ENCODE data around the gene FAM83E. TPM values are rescaled to one million over a fixed set of nuclear protein-coding genes. Genes with fewer than 3 reads are reported as not detected.
"Not testable (repeated sequence)": the region's sequence is repeated elsewhere in the genome, so short reads cannot be mapped to it uniquely, and the experiment has no call there.

The FAM83E gene
- total RNA-seq, 1 donor from 2014 or later: 21.9 TPM

DNA sequence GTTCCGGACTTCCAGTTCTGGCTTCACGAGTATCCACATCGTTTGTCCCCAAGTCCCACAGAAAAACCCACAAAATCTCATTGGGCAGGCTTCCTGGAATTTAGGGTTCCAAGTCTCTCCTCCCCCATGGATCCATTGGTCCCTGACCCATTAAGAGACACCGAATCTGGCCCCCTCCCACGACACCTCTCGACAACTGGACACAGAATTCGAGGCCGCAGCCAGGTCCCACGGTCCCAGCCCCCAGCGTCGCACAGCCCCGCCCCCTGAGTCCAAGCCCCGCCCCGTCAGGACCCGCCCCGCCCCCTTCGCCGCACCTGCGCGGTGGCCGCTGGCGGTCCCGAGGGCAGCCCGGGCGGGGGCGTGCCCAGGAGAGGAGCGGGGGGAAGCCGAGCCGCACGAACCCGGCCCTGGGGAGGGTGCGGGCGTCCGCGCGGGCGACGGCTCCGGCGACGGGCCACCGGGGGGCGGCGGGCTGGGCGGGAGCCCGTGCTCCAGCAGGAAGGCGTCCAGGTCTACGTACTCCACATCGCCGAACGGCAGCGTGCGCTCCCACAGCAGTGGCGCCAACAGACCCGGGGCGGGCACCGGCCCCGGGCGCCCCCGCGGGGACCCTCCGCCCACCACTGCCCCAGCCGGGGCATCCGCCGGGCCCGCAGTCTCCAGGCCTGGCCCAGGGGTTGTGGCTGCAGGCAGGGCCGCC, 20.5 kb upstream of the FAM83E start:
- peaks cover 4% of the 10 kb centered on the region for H3K36me3 ChIP-seq (ENCODE audit: control insufficient read depth, insufficient read depth, low read length)
- H3K27me3 ChIP-seq (ENCODE audit: control insufficient read depth, insufficient read depth, low read length): no peaks in the 10 kb centered on the region
- FAIRE-seq: no peak
- no peak for TF ChIP-seq CTCF (IDR thresholded peaks at IDR 0.05; ENCODE audit: insufficient read depth, low read length, severe bottlenecking)
- DNase-seq (ENCODE audit: low read depth): no peak
- peak overlapping the region; percentile 58 for H3K4me3 ChIP-seq (ENCODE audit: low read depth, low read length)

GRCh38 chr19:48634424-48635262, 19.8 kb upstream of the FAM83E start:
- FAIRE-seq: no peak

GRCh38 chr19:48634036-48634342, 19.1 kb upstream of the FAM83E start:
- Histone ChIP-seq H3K4me3 (ENCODE audit: low read depth, low read length) (no peak overlapping the region), H3K27me3 (ENCODE audit: control insufficient read depth, insufficient read depth, low read length) (no peaks in the 10 kb centered on the region), H3K36me3 (ENCODE audit: control insufficient read depth, insufficient read depth, low read length) (peaks cover 7% of the 10 kb centered on the region)
- no peak for FAIRE-seq
- TF ChIP-seq CTCF (IDR thresholded peaks at IDR 0.05; ENCODE audit: insufficient read depth, low read length, severe bottlenecking): no peak
- no peak for DNase-seq (ENCODE audit: low read depth)

More at GRCh38 chr19:48634424-48635262, 19.8 kb upstream of the FAM83E start:
- Histone ChIP-seq H3K27me3 (ENCODE audit: control insufficient read depth, insufficient read depth, low read length) (no peaks in the 10 kb centered on the region), H3K36me3 (ENCODE audit: control insufficient read depth, insufficient read depth, low read length) (peaks cover 7% of the 10 kb centered on the region), H3K4me3 (ENCODE audit: low read depth, low read length) (peak overlapping the region; percentile 58)
- no peak for TF ChIP-seq CTCF (IDR thresholded peaks at IDR 0.05; ENCODE audit: insufficient read depth, low read length, severe bottlenecking)
- DNase-seq (ENCODE audit: low read depth): peak; percentile 80

DNA sequence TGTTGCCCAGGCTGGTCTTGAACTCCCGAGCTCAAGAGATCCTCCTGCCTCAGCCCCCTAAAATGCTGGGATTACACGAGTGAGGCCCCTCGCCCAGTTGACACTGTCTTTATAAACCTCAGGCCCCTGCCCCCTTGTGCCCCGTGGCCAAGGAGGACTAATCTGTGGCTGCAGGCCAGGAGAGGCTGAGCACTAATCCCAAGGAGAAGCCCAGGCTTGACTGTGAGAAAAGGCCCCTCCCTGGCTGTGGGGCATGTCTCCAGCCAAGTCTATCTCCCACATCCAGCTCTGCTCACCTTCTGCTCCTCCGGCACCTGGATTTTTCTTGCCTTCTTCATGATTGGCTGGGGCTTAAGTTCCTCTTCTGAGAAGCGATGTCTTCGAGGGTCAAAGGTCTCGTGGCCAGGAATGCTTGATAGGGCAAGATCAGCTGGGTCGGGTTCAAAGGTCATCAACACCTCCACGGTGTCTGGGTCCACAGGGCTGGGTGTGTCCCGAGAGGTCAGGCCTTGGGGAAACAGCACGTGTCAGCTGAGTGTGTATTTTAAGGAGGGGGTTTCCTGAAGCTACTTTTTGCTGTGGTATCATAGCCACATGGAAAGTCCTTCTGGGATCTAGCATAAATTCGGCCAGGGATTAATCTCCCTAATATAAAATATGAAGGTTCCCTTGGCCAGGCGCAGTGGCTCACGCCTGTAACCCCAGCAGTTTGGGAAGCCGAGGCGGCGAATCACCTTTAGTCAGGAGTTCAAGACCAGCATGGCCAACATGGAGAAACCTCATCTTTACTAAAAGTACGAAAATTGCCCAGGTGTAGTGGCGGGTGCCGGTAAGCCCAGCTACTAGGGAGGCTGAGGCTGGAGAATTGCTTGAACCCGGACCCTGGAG, 18.5 kb upstream of the FAM83E start:
- Histone ChIP-seq H3K4me3 (ENCODE audit: low read depth, low read length) (no peak overlapping the region), H3K27me3 (ENCODE audit: control insufficient read depth, insufficient read depth, low read length) (no peaks in the 10 kb centered on the region), H3K36me3 (ENCODE audit: control insufficient read depth, insufficient read depth, low read length) (peaks cover 7% of the 10 kb centered on the region)
- DNase-seq (ENCODE audit: low read depth) (peak; percentile 40), FAIRE-seq (no peak)
- no peak for TF ChIP-seq CTCF (IDR thresholded peaks at IDR 0.05; ENCODE audit: insufficient read depth, low read length, severe bottlenecking)

- H3K27me3 ChIP-seq (ENCODE audit: control insufficient read depth, insufficient read depth, low read length): no peaks in the 10 kb centered on the region
- DNase-seq (ENCODE audit: low read depth): peak; percentile 84
- peaks cover 7% of the 10 kb centered on the region for H3K36me3 ChIP-seq (ENCODE audit: control insufficient read depth, insufficient read depth, low read length)
- peak; percentile 91 for FAIRE-seq
- no peak overlapping the region for H3K4me3 ChIP-seq (ENCODE audit: low read depth, low read length)
- peak; percentile 5 for TF ChIP-seq CTCF (IDR thresholded peaks at IDR 0.05; ENCODE audit: insufficient read depth, low read length, severe bottlenecking)
Measured at GRCh38 chr19:48632692-48633147, 17.8 kb upstream of the FAM83E start.

DNA sequence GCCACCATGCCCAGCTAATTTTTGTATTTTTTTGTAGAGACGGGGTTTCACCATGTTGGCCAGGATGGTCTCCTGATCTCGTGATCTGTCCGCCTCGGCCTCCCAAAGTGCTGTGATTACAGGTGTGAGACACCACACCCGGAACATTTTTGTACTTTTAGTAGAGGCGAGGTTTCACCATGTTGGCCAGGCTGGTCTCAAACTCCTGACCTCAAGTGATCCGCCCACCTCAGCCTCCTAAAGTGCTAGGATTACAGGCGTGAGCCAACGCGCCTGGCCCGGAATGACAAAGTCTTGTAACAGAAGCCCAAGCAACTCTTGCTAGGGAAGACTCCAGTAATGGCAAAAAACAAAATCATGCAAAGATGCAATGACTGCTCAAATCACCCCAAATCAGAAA, 17.4 kb upstream of the FAM83E start:
- H3K4me3 ChIP-seq (ENCODE audit: low read depth, low read length); FAIRE-seq; DNase-seq (ENCODE audit: low read depth); H3K27me3 ChIP-seq (ENCODE audit: control insufficient read depth, insufficient read depth, low read length); H3K36me3 ChIP-seq (ENCODE audit: control insufficient read depth, insufficient read depth, low read length): not testable (repeated sequence)
